Keratinocyte (primary cell): Measurements from ENCODE around the gene TIAM2. TPM values are rescaled to one million over a fixed set of nuclear protein-coding genes. Genes with fewer than 3 reads are reported as not detected.

Experiments
- DNase-seq: peaks from one replicate; pipeline ENCODE4 v3.0.0-alpha.2; 2011; ENCODE audit warnings: low read depth, missing footprints, low spot score
- FAIRE-seq: peaks from 2 replicates; lab custom pipeline; 2011; peaks lifted over from hg19 to GRCh38; lab: Jason Lieb, UNC
- H2AFZ ChIP-seq: 2 replicates; pipeline ENCODE4 v1.6.0; 2012; ENCODE audit warnings: low read length, control low read depth, inconsistent platforms; ENCODE audit not compliant: control insufficient read depth
- H3K27ac ChIP-seq: 2 replicates; pipeline ENCODE4 v1.5.1; 2011; ENCODE audit warnings: low read length; ENCODE audit not compliant: control insufficient read depth, insufficient read depth
- H3K27me3 ChIP-seq: 3 replicates; pipeline ENCODE4 v1.6.0; 2011; ENCODE audit warnings: low read length; ENCODE audit not compliant: control insufficient read depth, insufficient read depth; ENCODE audit errors: extremely low read depth
- H3K36me3 ChIP-seq, 2 experiments: 2 replicates in 1 of 2; 3 replicates in 1 of 2; pipeline ENCODE4 v1.5.1; 2011; ENCODE audit warnings: low read length in 2 of 2, mild to moderate bottlenecking in 1 of 2; ENCODE audit not compliant: control insufficient read depth in 2 of 2, insufficient read depth in 2 of 2; ENCODE audit errors: extremely low read depth in 1 of 2
- H3K4me1 ChIP-seq: 3 replicates; pipeline ENCODE4 v1.5.1; 2011; ENCODE audit warnings: low read length; ENCODE audit not compliant: control insufficient read depth, insufficient read depth; ENCODE audit errors: extremely low read depth
- H3K4me2 ChIP-seq: 3 replicates; pipeline ENCODE4 v1.6.0; 2011; ENCODE audit warnings: low read depth, low read length; ENCODE audit not compliant: control insufficient read depth, insufficient read depth; ENCODE audit errors: extremely low read depth
- H3K4me3 ChIP-seq, 3 experiments: fragments of 200-600 bp in 1 of 3; sonication (generic) in 1 of 3; 2 replicates in 2 of 3; 3 replicates in 1 of 3; pipeline ENCODE4 v1.5.1; 2011 to 2016; ENCODE audit warnings: low read length in 3 of 3, mild to moderate bottlenecking in 3 of 3, control low read depth in 2 of 3, inconsistent platforms in 1 of 3, low read depth in 1 of 3, mixed read lengths in 1 of 3, mixed run types in 1 of 3, moderate library complexity in 1 of 3; ENCODE audit not compliant: control insufficient read depth in 2 of 3, insufficient read depth in 2 of 3; ENCODE audit errors: extremely low read depth in 1 of 3
- H3K79me2 ChIP-seq: 2 replicates; pipeline ENCODE4 v1.6.0; 2012; ENCODE audit warnings: low read length; ENCODE audit not compliant: control insufficient read depth, insufficient read depth
- H3K9ac ChIP-seq: 3 replicates; pipeline ENCODE4 v1.6.0; 2011; ENCODE audit warnings: low read length; ENCODE audit not compliant: control insufficient read depth, insufficient read depth; ENCODE audit errors: extremely low read depth
- H3K9me1 ChIP-seq: 3 replicates; pipeline ENCODE4 v1.6.0; 2011; ENCODE audit warnings: low read length; ENCODE audit not compliant: control insufficient read depth, insufficient read depth; ENCODE audit errors: extremely low read depth
- H3K9me3 ChIP-seq: 2 replicates; pipeline ENCODE4 v1.5.1; 2012; ENCODE audit warnings: low read depth, low read length; ENCODE audit not compliant: control insufficient read depth
- H4K20me1 ChIP-seq: 3 replicates; pipeline ENCODE4 v1.6.0; 2011; ENCODE audit warnings: low read length; ENCODE audit not compliant: control insufficient read depth, insufficient read depth; ENCODE audit errors: extremely low read depth
- CTCF ChIP-seq, 3 experiments: IDR thresholded peaks in 1 of 3; conservative IDR thresholded peaks in 1 of 3; optimal IDR thresholded peaks in 1 of 3; 2 replicates in 2 of 3; 3 replicates in 1 of 3; pipeline versions ENCODE3 to v1.5.1; 2011; ENCODE audit warnings: low read length in 3 of 3, mild to moderate bottlenecking in 3 of 3, moderate library complexity in 2 of 3, control low read depth in 1 of 3, inconsistent platforms in 1 of 3; ENCODE audit not compliant: insufficient read depth in 2 of 3; ENCODE audit errors: extremely low read depth in 1 of 3
- EZH2 ChIP-seq: IDR thresholded peaks from one replicate; pipeline ENCODE4 v1.6.1; 2012; ENCODE audit warnings: inconsistent platforms, mild to moderate bottlenecking, low read length, moderate library complexity
- dilution Hi-C: fragments of 300-500 bp; cut with MboI; formaldehyde crosslinking; loops from one replicate; pipeline ENCODE4 v1.7.0; 2020; ENCODE audit warnings: low sequenced_read_pairs; ENCODE audit not compliant: extremely low pct_ligation_motif_present
- polyA plus RNA-seq, 5 experiments: library from polyadenylated mRNA; depleted of rRNA in 3 of 5; stranded (reverse) in 3 of 5; stranded (forward) in 1 of 5; unstranded in 1 of 5; fragments of >200 nt; gene quantifications; 1 replicate in 1 of 5; 2 replicates in 3 of 5; 3 replicates in 1 of 5; pipeline versions ENCODE4 v1.2.1 to v1.2.3, GENCODE V29; 2011 to 2012; ENCODE audit warnings: missing spikeins in 2 of 5, low read depth in 1 of 5, low replicate concordance in 1 of 5

The TIAM2 gene
- polyA plus RNA-seq, 1 donor (not counting 4 experiments of a cell fraction or from before 2014, with no cell fraction given) = 4.0 TPM

- H3K27me3 ChIP-seq = no peaks in the 10 kb centered on the region
- H3K4me3 ChIP-seq = no peak overlapping the region
- TF ChIP-seq EZH2 = no peak
- no peak for TF ChIP-seq CTCF (optimal IDR thresholded peaks at IDR 0.05 in 1 of 3, IDR thresholded peaks at IDR 0.05 in 1 of 3, conservative IDR thresholded peaks at IDR 0.05 in 1 of 3; ENCODE audit: extremely low read depth in 1 of 3, insufficient read depth in 2 of 3, low read length in 3 of 3)
- H3K27ac ChIP-seq = no peak overlapping the region
- DNase-seq = no peak
- H3K79me2 ChIP-seq = no peaks in the 10 kb centered on the region
- dilution Hi-C loops = loop anchor here (25.0 kb wide), 1 partner anchor 192 kb away; no protein-coding TSS in a partner anchor
- no peak overlapping the region for H2AFZ ChIP-seq
- H3K36me3 ChIP-seq = no peaks in the 10 kb centered on the region
- H3K9me1 ChIP-seq = no peaks in the 10 kb centered on the region
- no peaks in the 10 kb centered on the region for H4K20me1 ChIP-seq
- no peak overlapping the region for H3K9ac ChIP-seq
- no peak overlapping the region for H3K4me2 ChIP-seq
- H3K4me1 ChIP-seq = no peaks in the 10 kb centered on the region
- H3K9me3 ChIP-seq = no peaks in the 10 kb centered on the region
- no peak for FAIRE-seq
These were observed 133.9 kb downstream of the TIAM2 start for GRCh38 chr6:155128977-155129376.

DNA sequence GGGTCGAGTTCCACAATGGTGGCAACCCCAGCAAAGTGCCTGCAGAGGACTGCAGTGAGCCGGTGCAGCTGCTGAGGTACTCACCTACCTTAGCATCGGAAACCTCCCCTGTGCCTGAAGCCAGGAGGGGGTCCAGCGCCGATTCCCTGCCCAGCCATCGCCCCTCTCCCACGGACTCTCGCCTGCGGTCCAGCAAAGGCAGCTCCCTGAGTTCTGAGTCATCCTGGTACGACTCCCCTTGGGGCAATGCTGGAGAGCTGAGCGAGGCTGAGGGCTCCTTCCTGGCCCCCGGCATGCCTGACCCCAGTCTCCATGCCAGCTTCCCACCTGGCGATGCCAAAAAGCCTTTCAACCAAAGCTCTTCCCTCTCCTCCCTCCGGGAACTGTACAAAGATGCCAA, 134.6 kb downstream of the TIAM2 start:
- TF ChIP-seq EZH2 = no peak
- TF ChIP-seq CTCF (optimal IDR thresholded peaks at IDR 0.05 in 1 of 3, IDR thresholded peaks at IDR 0.05 in 1 of 3, conservative IDR thresholded peaks at IDR 0.05 in 1 of 3; ENCODE audit: extremely low read depth in 1 of 3, insufficient read depth in 2 of 3, low read length in 3 of 3) = no peak
- Histone ChIP-seq H3K9me3 (no peaks in the 10 kb centered on the region), H3K4me3 (no peak overlapping the region), H3K27ac (no peak overlapping the region), H3K27me3 (no peaks in the 10 kb centered on the region), H3K4me2 (no peak overlapping the region), H3K9me1 (no peaks in the 10 kb centered on the region), H3K4me1 (no peaks in the 10 kb centered on the region), H4K20me1 (no peaks in the 10 kb centered on the region), H3K9ac (no peak overlapping the region), H2AFZ (no peak overlapping the region), H3K79me2 (no peaks in the 10 kb centered on the region), H3K36me3 (no peaks in the 10 kb centered on the region)
- dilution Hi-C loops = loop anchor here (25.0 kb wide), 1 partner anchor 192 kb away; no protein-coding TSS in a partner anchor
- FAIRE-seq (no peak), DNase-seq (no peak)
